Tibial nerve (tissue), 4 donors: ENCODE results near the gene EPS8. TPM values are rescaled to one million over a fixed set of nuclear protein-coding genes. Genes with fewer than 3 reads are reported as not detected.

Experiments used
- DNase-seq, 2 donors: peaks; one replicate each; pipeline ENCODE4 v3.0.0-alpha.2; 2019; ENCODE audit warnings: low spot score in 2 of 2
- H3K27ac ChIP-seq, 4 donors: fragments of 200-600 bp; sonication (generic) in 3 of 4; one replicate each; pipeline ENCODE4 v1.5.1; 2017 to 2019; ENCODE audit warnings: mild to moderate bottlenecking in 1 of 4
- H3K27me3 ChIP-seq, 2 donors: fragments of 200-600 bp; sonication (generic) in 1 of 2; one replicate each; pipeline versions ENCODE4 v1.5.1 to v1.6.0; 2017 to 2019
- H3K36me3 ChIP-seq, 3 donors: fragments of 200-600 bp; sonication (generic); one replicate each; pipeline ENCODE4 v1.5.1; 2018 to 2019
- H3K4me1 ChIP-seq, 4 donors: fragments of 200-600 bp; sonication (generic) in 3 of 4; one replicate each; pipeline ENCODE4 v1.5.1; 2017 to 2019
- H3K4me3 ChIP-seq, 4 donors: fragments of 200-600 bp; sonication (generic) in 3 of 4; one replicate each; pipeline ENCODE4 v1.5.1; 2017 to 2019; ENCODE audit warnings: mild to moderate bottlenecking in 1 of 4, moderate library complexity in 1 of 4
- H3K9me3 ChIP-seq, 4 donors: fragments of 200-600 bp; sonication (generic) in 3 of 4; one replicate each; pipeline ENCODE4 v1.5.1; 2017 to 2019
- CTCF ChIP-seq, 5 experiments: fragments of 200-600 bp in 3 of 5; fragments of 450-650 bp in 2 of 5; sonication (generic) in 3 of 5; IDR thresholded peaks; one replicate each; pipeline ENCODE4 v1.5.1; 2016 to 2019; ENCODE audit warnings: antibody characterized with exemption in 5 of 5, mild to moderate bottlenecking in 3 of 5, moderate library complexity in 2 of 5
- EP300 ChIP-seq, 2 donors: sonication (generic); formaldehyde crosslinking; IDR thresholded peaks; one replicate each; pipeline ENCODE4 v1.6.1; 2017; ENCODE audit warnings: antibody characterized with exemption in 2 of 2, mild to moderate bottlenecking in 1 of 2
- POLR2A ChIP-seq, 2 donors: fragments of 450-650 bp; IDR thresholded peaks; one replicate each; pipeline ENCODE4 v1.6.1; 2017; ENCODE audit warnings: antibody characterized with exemption in 2 of 2, mild to moderate bottlenecking in 2 of 2, moderate library complexity in 2 of 2
- WGBS, 2 donors: methylation state at CpG; one replicate each; pipeline ENCODE4 v1.1.5; 2018; 5-methylcytosine and 5-hydroxymethylcytosine counted together
- small RNA-seq: library from RNA; depleted of rRNA; stranded (forward); fragments of <200 nt; gene quantifications from one replicate; pipeline ENCODE3, GENCODE V24; 2016
- total RNA-seq, 4 donors: library from RNA; depleted of rRNA; stranded (reverse); fragments of >200 nt; gene quantifications; one replicate each; pipeline ENCODE4 v1.1.0, GENCODE V29; 2016

Gene EPS8
- total RNA-seq, 4 donors from 2014 or later = 153 to 215 (median 193) TPM

- TF ChIP-seq POLR2A (IDR thresholded peaks at IDR 0.05) (no peak), CTCF (IDR thresholded peaks at IDR 0.05) (no peak), EP300 (IDR thresholded peaks at IDR 0.05) (no peak)
- H3K4me3 ChIP-seq = no peak overlapping the region
- DNase-seq = no peak
- 59 to 64% methylated on average over 6 of the region's 6 CpGs for WGBS, 2 donors
- no peak overlapping the region for H3K27ac ChIP-seq
- H3K27me3 ChIP-seq = no peaks in the 10 kb centered on the region
- no peaks in the 10 kb centered on the region for H3K36me3 ChIP-seq
- no peaks in the 10 kb centered on the region for H3K9me3 ChIP-seq
- H3K4me1 ChIP-seq = peaks cover 0 to 4% (median 0%) of the 10 kb centered on the region in 4 donors
These were observed 208.2 kb downstream of the EPS8 start for GRCh38 chr12:15581006-15581405.

GRCh38 chr12:15580431-15580830 lies 208.8 kb downstream of the EPS8 start:
- Histone ChIP-seq H3K27me3 (no peaks in the 10 kb centered on the region), H3K9me3 (no peaks in the 10 kb centered on the region), H3K36me3 (no peaks in the 10 kb centered on the region), H3K4me1 (peaks cover 0 to 4% (median 0%) of the 10 kb centered on the region in 4 donors), H3K4me3 (no peak overlapping the region), H3K27ac (no peak overlapping the region)
- no peak for DNase-seq
- TF ChIP-seq POLR2A (IDR thresholded peaks at IDR 0.05) (no peak), EP300 (IDR thresholded peaks at IDR 0.05) (no peak), CTCF (IDR thresholded peaks at IDR 0.05) (no peak)
- 88 to 92% methylated on average over 1 of the region's 1 CpG for WGBS, 2 donors

- no peaks in the 10 kb centered on the region for H3K36me3 ChIP-seq
- DNase-seq = no peak
- TF ChIP-seq CTCF (IDR thresholded peaks at IDR 0.05) (no peak), EP300 (IDR thresholded peaks at IDR 0.05) (no peak), POLR2A (IDR thresholded peaks at IDR 0.05) (no peak)
- H3K9me3 ChIP-seq = no peaks in the 10 kb centered on the region
- 71 to 75% methylated on average over 3 of the region's 3 CpGs for WGBS, 2 donors
- no peak overlapping the region for H3K4me3 ChIP-seq
- no peaks in the 10 kb centered on the region for H3K27me3 ChIP-seq
- H3K4me1 ChIP-seq = peaks cover 0 to 1% (median 0%) of the 10 kb centered on the region in 4 donors
- no peak overlapping the region for H3K27ac ChIP-seq
These were observed 213.3 kb downstream of the EPS8 start for GRCh38 chr12:15575671-15576541.

- WGBS, 2 donors = 98 to 100% methylated on average over 1 of the region's 1 CpG
- Histone ChIP-seq H3K9me3 (no peaks in the 10 kb centered on the region), H3K36me3 (no peaks in the 10 kb centered on the region), H3K4me1 (peaks cover 0 to 7% (median 3%) of the 10 kb centered on the region in 4 donors), H3K4me3 (no peak overlapping the region), H3K27me3 (no peaks in the 10 kb centered on the region), H3K27ac (no peak overlapping the region)
- no peak for TF ChIP-seq CTCF (IDR thresholded peaks at IDR 0.05)
- TF ChIP-seq POLR2A (IDR thresholded peaks at IDR 0.05) = no peak
- no peak for TF ChIP-seq EP300 (IDR thresholded peaks at IDR 0.05)
- no peak for DNase-seq
These were observed 214.8 kb downstream of the EPS8 start for GRCh38 chr12:15574353-15574752.

Small RNAs within 50 kb of the gene (small RNA-seq; reads per million reads assigned to genes)
- gene RNU6-251P = not detected

Other genes starting within 250 kb of the EPS8 start
- 10 to 100 TPM; 36.1 to 62.7 (median 45.1) TPM for gene STRAP, start 93.0 kb upstream of the EPS8 start, total RNA-seq
- gene DERA, start 121.9 kb upstream of the EPS8 start, total RNA-seq = 10 to 100 TPM; 30.9 to 40.6 (median 34.9) TPM